K562 (cell line): ENCODE data around the gene PSMB4. TPM values are rescaled to one million over a fixed set of nuclear protein-coding genes. Genes with fewer than 3 reads are reported as not detected.

Experiments used
- C11orf30 ChIP-seq: fragments of 450-650 bp; IDR thresholded peaks from 2 replicates; pipeline ENCODE4 v1.6.1; 2016; ENCODE audit warnings: low read depth, mild to moderate bottlenecking
- CCNT2 ChIP-seq: IDR thresholded peaks from 2 replicates; pipeline ENCODE4 v1.6.1; 2011; ENCODE audit warnings: borderline replicate concordance, low read depth, mild to moderate bottlenecking, moderate library complexity, mixed read lengths, low read length; ENCODE audit not compliant: insufficient read length; ENCODE audit errors: extremely low read depth
- CEBPZ ChIP-seq: fragments of 150-350 bp; IDR thresholded peaks from 2 replicates; pipeline ENCODE4 v1.6.1; 2014; ENCODE audit warnings: low read depth, mild to moderate bottlenecking, low read length, borderline replicate concordance
- E2F4 ChIP-seq: sonication (generic); formaldehyde crosslinking; IDR thresholded peaks from 2 replicates; pipeline ENCODE4 v1.8.0; 2022; ENCODE audit warnings: mild to moderate bottlenecking, low read depth, missing genetic modification reagents
- HDAC2 ChIP-seq: fragments of 450-650 bp; IDR thresholded peaks from 2 replicates; pipeline ENCODE4 v1.6.1; 2016; ENCODE audit warnings: mild to moderate bottlenecking
- KAT7 ChIP-seq: sonication (generic); formaldehyde crosslinking; IDR thresholded peaks from 2 replicates; pipeline ENCODE4 v1.8.0; 2022; ENCODE audit warnings: missing genetic modification reagents, mild to moderate bottlenecking, borderline replicate concordance
- KDM5B ChIP-seq: fragments of 200-600 bp; sonication (generic); IDR thresholded peaks from 2 replicates; pipeline ENCODE4 v1.6.1; 2012; ENCODE audit warnings: low read depth, mild to moderate bottlenecking, moderate library complexity, low read length, control low read depth, inconsistent platforms; ENCODE audit not compliant: insufficient replicate concordance
- MTA3 ChIP-seq: fragments of 450-650 bp; formaldehyde crosslinking; IDR thresholded peaks from 2 replicates; pipeline ENCODE4 v1.6.1; 2017; ENCODE audit warnings: mild to moderate bottlenecking, borderline replicate concordance
- NBN ChIP-seq: fragments of 450-650 bp; IDR thresholded peaks from 2 replicates; pipeline ENCODE4 v1.6.1; 2016; ENCODE audit warnings: low read depth, mild to moderate bottlenecking
- NCOA2 ChIP-seq, 2 experiments: fragments of 450-650 bp; IDR thresholded peaks; 2 replicates each; pipeline ENCODE4 v1.6.1; 2018; ENCODE audit warnings: mild to moderate bottlenecking in 2 of 2, moderate library complexity in 1 of 2; ENCODE audit not compliant: partially characterized antibody in 2 of 2
- POLR2G ChIP-seq: fragments of 200-400 bp; formaldehyde crosslinking; IDR thresholded peaks from 2 replicates; pipeline ENCODE4 v1.6.1; 2017; ENCODE audit warnings: low read depth, mild to moderate bottlenecking, antibody characterized with exemption, low read length, moderate library complexity
- RBM22 ChIP-seq: fragments of 200-400 bp; formaldehyde crosslinking; IDR thresholded peaks from 2 replicates; pipeline ENCODE4 v1.6.1; 2018; ENCODE audit warnings: low read length, low read depth; ENCODE audit not compliant: poor library complexity, severe bottlenecking
- SUPT5H ChIP-seq: fragments of 450-650 bp; IDR thresholded peaks from 2 replicates; pipeline ENCODE4 v1.6.1; 2016
- TBP ChIP-seq: optimal IDR thresholded peaks from 2 replicates; pipeline ENCODE3; 2011; ENCODE audit warnings: low read depth, low read length, improper control_type of control experiment
- UBTF ChIP-seq, 2 experiments: IDR thresholded peaks; 2 replicates each; pipeline ENCODE4 v1.6.1; 2012; ENCODE audit warnings: improper control_type of control experiment in 2 of 2, low read depth in 2 of 2, low read length in 2 of 2, borderline replicate concordance in 1 of 2
- polyA plus RNA-seq, 8 experiments: library from polyadenylated mRNA; depleted of rRNA in 4 of 8; stranded (reverse) in 5 of 8; unstranded in 3 of 8; fragments of >200 nt; fragmentation: Nextera tagmentation in 2 of 8; fragmentation: Illumina TruSeq in 1 of 8; extraction: Ambion mirVana in 2 of 8; extraction: Trizol in 1 of 8; gene quantifications; 2 replicates each; pipeline versions ENCODE4 v1.2.1 to v1.2.3, GENCODE V29; 2011 to 2014; ENCODE audit warnings: inconsistent platforms in 1 of 8, missing spikeins in 1 of 8
- total RNA-seq, 7 experiments: library from RNA; depleted of rRNA in 6 of 7; stranded (reverse); fragments of >200 nt in 6 of 7; fragmentation: Illumina TruSeq in 2 of 7; extraction: Trizol in 2 of 7; gene quantifications; 2 replicates each; pipeline versions ENCODE4 v1.2.1 to v1.2.3, GENCODE V29; 2011 to 2021; ENCODE audit warnings: low replicate concordance in 1 of 7
- TF ChIP-seq, protein P1 (sequence below): fragments of 250-450 bp; sonication (Bioruptor Pico); IDR thresholded peaks from 2 replicates; pipeline ENCODE4 v1.4.0; 2020; ENCODE audit warnings: mild to moderate bottlenecking, moderate library complexity, borderline replicate concordance

The PSMB4 gene
- total and polyA plus RNA-seq, 9 of the 15 experiments (the other 6 are each of a cell fraction or from before 2014, with no cell fraction given) = 397 to 674 (median 475) TPM

DNA sequence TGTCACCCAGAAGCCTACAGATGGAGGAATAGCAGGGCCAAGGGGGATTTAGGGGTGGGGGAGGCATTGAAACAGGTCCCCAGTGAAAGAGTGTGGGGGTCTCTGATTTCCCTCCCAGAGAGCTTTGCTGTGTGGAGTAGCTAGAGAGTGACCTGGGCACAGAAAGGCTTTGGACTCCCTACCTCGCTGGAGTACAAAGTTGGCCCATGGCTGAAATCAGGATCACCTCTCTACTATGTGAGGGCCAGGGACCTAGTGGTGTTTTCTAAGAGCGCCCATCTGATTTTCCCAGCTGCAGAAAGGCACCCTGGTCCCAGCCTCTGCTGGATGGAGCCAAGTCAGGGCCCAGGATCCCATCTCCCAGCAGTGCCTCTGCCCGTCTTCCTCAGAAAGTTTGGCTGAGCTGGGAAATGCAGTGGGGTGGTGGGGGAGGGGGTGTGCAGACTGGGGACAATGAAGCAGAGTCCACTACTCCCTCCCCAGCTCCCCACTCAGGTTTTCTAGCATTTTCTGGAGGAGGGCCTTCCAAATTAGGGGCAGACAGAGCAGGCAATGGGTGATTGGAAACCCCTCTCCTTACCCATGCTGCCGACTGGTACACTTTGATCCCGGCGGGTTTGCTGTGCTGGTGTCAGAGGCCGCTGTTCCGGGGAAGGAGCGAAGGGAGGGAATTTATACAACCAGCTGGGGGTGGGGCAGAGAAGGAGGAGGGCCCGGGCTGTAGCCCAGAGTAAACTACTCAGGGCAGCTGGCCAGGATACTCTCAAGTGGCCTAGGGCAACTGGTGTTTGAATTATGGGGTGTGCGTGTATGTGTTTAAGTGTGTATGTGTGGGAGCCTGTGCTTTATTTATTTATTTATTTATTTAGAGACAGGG, 27.1 kb upstream of the PSMB4 start, which contains the start of gene SELENBP1 (continued):
- no peak for TF ChIP-seq CCNT2
- TF ChIP-seq, protein P1, sequence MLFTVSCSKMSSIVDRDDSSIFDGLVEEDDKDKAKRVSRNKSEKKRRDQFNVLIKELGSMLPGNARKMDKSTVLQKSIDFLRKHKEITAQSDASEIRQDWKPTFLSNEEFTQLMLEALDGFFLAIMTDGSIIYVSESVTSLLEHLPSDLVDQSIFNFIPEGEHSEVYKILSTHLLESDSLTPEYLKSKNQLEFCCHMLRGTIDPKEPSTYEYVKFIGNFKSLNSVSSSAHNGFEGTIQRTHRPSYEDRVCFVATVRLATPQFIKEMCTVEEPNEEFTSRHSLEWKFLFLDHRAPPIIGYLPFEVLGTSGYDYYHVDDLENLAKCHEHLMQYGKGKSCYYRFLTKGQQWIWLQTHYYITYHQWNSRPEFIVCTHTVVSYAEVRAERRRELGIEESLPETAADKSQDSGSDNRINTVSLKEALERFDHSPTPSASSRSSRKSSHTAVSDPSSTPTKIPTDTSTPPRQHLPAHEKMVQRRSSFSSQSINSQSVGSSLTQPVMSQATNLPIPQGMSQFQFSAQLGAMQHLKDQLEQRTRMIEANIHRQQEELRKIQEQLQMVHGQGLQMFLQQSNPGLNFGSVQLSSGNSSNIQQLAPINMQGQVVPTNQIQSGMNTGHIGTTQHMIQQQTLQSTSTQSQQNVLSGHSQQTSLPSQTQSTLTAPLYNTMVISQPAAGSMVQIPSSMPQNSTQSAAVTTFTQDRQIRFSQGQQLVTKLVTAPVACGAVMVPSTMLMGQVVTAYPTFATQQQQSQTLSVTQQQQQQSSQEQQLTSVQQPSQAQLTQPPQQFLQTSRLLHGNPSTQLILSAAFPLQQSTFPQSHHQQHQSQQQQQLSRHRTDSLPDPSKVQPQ (CRISPR knock-in tag) = no peak
- TF ChIP-seq POLR2G = peak; percentile 67
- peak; percentile 77 for TF ChIP-seq MTA3
- TF ChIP-seq NBN = peak; percentile 50; the same call in 1 of the 2 replicates
- TF ChIP-seq HDAC2 = 0 out of 2 replicates have a peak, but pooled peaks have one; percentile 17
- TF ChIP-seq RBM22 = no peak
- TF ChIP-seq E2F4 (CRISPR knock-in tag) = no peak
- no peak for TF ChIP-seq NCOA2 (IDR thresholded peaks at IDR 0.05; ENCODE audit: partially characterized antibody in 2 of 2)
- peak; percentile 75 for TF ChIP-seq TBP
- TF ChIP-seq UBTF (IDR thresholded peaks at IDR 0.05; ENCODE audit: borderline replicate concordance in 1 of 2, low read depth in 2 of 2, low read length in 2 of 2) = 0 out of 4 replicates have a peak, but pooled peaks of 1 of the 2 experiments have one; percentile 46
- 0 out of 2 replicates have a peak, but pooled peaks have one; percentile 27 for TF ChIP-seq KAT7 (CRISPR knock-in tag)
- no peak for TF ChIP-seq C11orf30
- TF ChIP-seq KDM5B = peak; percentile 92
- TF ChIP-seq CEBPZ = no peak
- peak; percentile 54 for TF ChIP-seq SUPT5H
